ENCODE data around the gene KLHDC10. TPM values are rescaled to one million over a fixed set of nuclear protein-coding genes. Genes with fewer than 3 reads are reported as not detected.

KLHDC10 gene
- total and polyA plus RNA-seq, 2 of the 13 experiments (the other 11 are each of a cell fraction or from before 2014, with no cell fraction given) = 11.9 to 21.6 TPM

- no peak for TF ChIP-seq PBX3 (CRISPR knock-in tag; IDR thresholded peaks at IDR 0.05; ENCODE audit: borderline replicate concordance)
- TF ChIP-seq SOX5 (CRISPR knock-in tag; IDR thresholded peaks at IDR 0.05; ENCODE audit: borderline replicate concordance) = peak; percentile 76; the same call in 1 of the 2 replicates
- TF ChIP-seq GRHL1 (CRISPR knock-in tag; conservative IDR thresholded peaks at IDR 0.05) = no peak
- TF ChIP-seq PREB (CRISPR knock-in tag; IDR thresholded peaks at IDR 0.05) = no peak
- no peak for TF ChIP-seq ZBTB7B (CRISPR knock-in tag; IDR thresholded peaks at IDR 0.05)
- peak; percentile 87 for TF ChIP-seq ARID5B (CRISPR knock-in tag; IDR thresholded peaks at IDR 0.05)
- TF ChIP-seq GABPA (IDR thresholded peaks at IDR 0.05; ENCODE audit: low read depth, low read length) = no peak
- TF ChIP-seq GABPA (CRISPR knock-in tag; IDR thresholded peaks at IDR 0.05; ENCODE audit: low read depth) = no peak
- no peak for TF ChIP-seq ZNF564 (CRISPR knock-in tag; IDR thresholded peaks at IDR 0.05)
- TF ChIP-seq ZNF703 (CRISPR knock-in tag; IDR thresholded peaks at IDR 0.05; ENCODE audit: borderline replicate concordance) = no peak
- TF ChIP-seq SAP130 (CRISPR knock-in tag; IDR thresholded peaks at IDR 0.05; ENCODE audit: low read depth) = peak; percentile 55
- TF ChIP-seq ZGPAT (CRISPR knock-in tag; IDR thresholded peaks at IDR 0.05) = 0 out of 2 replicates have a peak, but pooled peaks have one; percentile 30
- no peak for TF ChIP-seq ZNF766 (CRISPR knock-in tag; IDR thresholded peaks at IDR 0.05; ENCODE audit: borderline replicate concordance)
- TF ChIP-seq ZNF883 (CRISPR knock-in tag; IDR thresholded peaks at IDR 0.05; ENCODE audit: not compliant biosample characterization) = no peak
- TF ChIP-seq ZNF792 (CRISPR knock-in tag; IDR thresholded peaks at IDR 0.05) = no peak
- no peak for TF ChIP-seq RFXAP (CRISPR knock-in tag; IDR thresholded peaks at IDR 0.05; ENCODE audit: borderline replicate concordance)
- TF ChIP-seq ZNF232 (CRISPR knock-in tag; IDR thresholded peaks at IDR 0.05; ENCODE audit: borderline replicate concordance) = no peak
- no peak for TF ChIP-seq SUZ12 (IDR thresholded peaks at IDR 0.05; ENCODE audit: low read depth, low read length)
- no peak for TF ChIP-seq TERF1 (CRISPR knock-in tag; IDR thresholded peaks at IDR 0.05)
- no peak for TF ChIP-seq POLR2AphosphoS5 (IDR thresholded peaks at IDR 0.05; ENCODE audit: low read depth, low read length)
- no peak for TF ChIP-seq MEIS1 (CRISPR knock-in tag; IDR thresholded peaks at IDR 0.05; ENCODE audit: borderline replicate concordance)
These were observed 43.6 kb downstream of the KLHDC10 start (continued) for GRCh38 chr7:130113887-130114286.
